Activated naive CD4-positive, alpha-beta T cell treated with anti-CD3 and anti-CD28 coated beads for 36 hours (primary cell): ENCODE measurements around the gene CYBC1. TPM values are rescaled to one million over a fixed set of nuclear protein-coding genes. Genes with fewer than 3 reads are reported as not detected.
A peak's percentile ranks its signal among the peaks of the same experiment; 100 is the strongest.
"Not testable (repeated sequence)": the region's sequence is repeated elsewhere in the genome, so short reads cannot be mapped to it uniquely, and the experiment has no call there.

Experiments
- CTCF ChIA-PET: fragments of 350-600 bp; sonication (Branson Sonifier 250); formaldehyde crosslinking; loops from one replicate; lab custom pipeline; 2021; ENCODE audit warnings: antibody characterized with exemption; lab: Charles Lee
- DNase-seq: peaks from one replicate; pipeline ENCODE4 v3.0.0-alpha.2; 2020
- H3K27ac Mint-ChIP-seq: one replicate; pipeline ENCODE4 v1.8.0; 2021; ENCODE audit warnings: mild to moderate bottlenecking, mixed read lengths
- H3K27me3 Mint-ChIP-seq: one replicate; pipeline ENCODE4 v1.8.0; 2021; ENCODE audit warnings: low read depth, mixed read lengths
- H3K36me3 Mint-ChIP-seq: one replicate; pipeline ENCODE4 v1.8.0; 2021; ENCODE audit warnings: low read depth, mixed read lengths
- H3K4me1 Mint-ChIP-seq: one replicate; pipeline ENCODE4 v1.8.0; 2021; ENCODE audit warnings: low read depth, mixed read lengths
- H3K4me3 Mint-ChIP-seq: one replicate; pipeline ENCODE4 v1.8.0; 2021; ENCODE audit warnings: mild to moderate bottlenecking, moderate library complexity, mixed read lengths
- H3K9me3 Mint-ChIP-seq: one replicate; pipeline ENCODE4 v1.8.0; 2021; ENCODE audit warnings: mixed read lengths
- intact Hi-C: fragments of 100-400 bp; cut with micrococcal nuclease; formaldehyde crosslinking; loops from one replicate; pipeline ENCODE4 v1.15.1; 2023
- total RNA-seq, 2 experiments: library from RNA; stranded (reverse); gene quantifications; one replicate each; pipeline ENCODE4 v1.2.3, GENCODE V29; 2021

Gene CYBC1
- total RNA-seq, 2 experiments from 2014 or later = 292 to 294 TPM

- intact Hi-C loops = loop anchor here (1.0 to 2.0 kb wide), 7 partner anchors 8 to 585 kb away; partner anchors contain the start of genes CYBC1, FN3KRP, FOXK2 and HEXD
- CTCF ChIA-PET = interaction anchor here (0.5 to 1.4 kb wide), 4 partner anchors 34 to 577 kb away, joined by 3 to 5 read pairs (median 3); no protein-coding TSS in a partner anchor
- peak overlapping the region; percentile 97 for H3K27ac Mint-ChIP-seq
- H3K36me3 Mint-ChIP-seq = peaks cover 12% of the 10 kb centered on the region
- H3K27me3 Mint-ChIP-seq = no peaks in the 10 kb centered on the region
- DNase-seq = peak; percentile 93
- H3K4me1 Mint-ChIP-seq = peaks cover 25% of the 10 kb centered on the region
- H3K4me3 Mint-ChIP-seq = peak overlapping the region; percentile 78
- H3K9me3 Mint-ChIP-seq = peaks cover 3% of the 10 kb centered on the region
These were observed 7.3 kb upstream of the CYBC1 start for GRCh38 chr17:82457929-82458178.

DNA sequence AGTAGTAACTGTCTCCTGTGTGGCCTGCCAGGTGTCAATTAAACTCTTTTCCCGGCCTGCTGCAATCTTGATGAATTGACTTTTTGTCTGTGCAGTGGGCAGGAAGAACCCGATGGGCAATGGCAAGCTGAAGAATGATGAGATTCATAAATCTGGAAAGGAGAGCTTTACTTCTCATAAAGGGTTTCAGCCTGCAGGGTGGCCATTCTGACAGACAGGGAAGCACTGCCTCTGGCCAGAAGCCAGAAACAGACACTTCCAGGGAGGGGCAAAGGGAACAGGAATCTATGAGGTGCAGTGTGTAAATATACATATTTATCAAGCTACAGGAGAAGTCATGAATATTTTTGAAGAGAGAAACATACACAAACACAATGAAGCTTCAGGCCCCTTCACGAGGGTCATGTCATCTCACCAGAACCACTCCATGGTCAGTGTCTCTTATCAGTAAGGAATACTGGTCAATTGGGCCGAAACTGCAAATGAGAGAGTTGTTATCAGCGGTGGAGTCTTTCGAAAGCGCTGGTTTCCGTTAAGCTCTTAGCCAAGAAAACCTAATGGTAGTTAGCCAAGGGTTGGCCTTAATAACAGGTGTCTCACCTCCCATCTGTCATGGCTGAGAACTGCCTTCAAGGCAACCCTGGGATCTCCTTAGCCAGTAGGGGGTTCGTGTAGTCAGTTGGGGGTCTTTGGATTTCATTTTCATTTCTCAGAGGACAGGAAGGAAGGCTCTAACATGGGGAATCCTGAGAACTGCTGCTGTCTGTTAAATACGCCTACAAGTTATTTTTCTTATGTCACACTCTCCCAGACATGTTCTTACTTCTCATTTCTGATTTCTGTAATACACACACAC lies 6.7 kb upstream of the CYBC1 start:
- Mint-ChIP-seq H3K36me3 (peaks cover 11% of the 10 kb centered on the region), H3K4me3 (peak overlapping the region; percentile 78), H3K4me1 (peaks cover 28% of the 10 kb centered on the region), H3K27ac (peak overlapping the region; percentile 97), H3K9me3 (peaks cover 3% of the 10 kb centered on the region), H3K27me3 (no peaks in the 10 kb centered on the region)
- CTCF ChIA-PET = interaction anchor here (0.8 to 1.4 kb wide), 3 partner anchors 33 to 93 kb away, joined by 3 to 5 read pairs (median 3); no protein-coding TSS in a partner anchor
- intact Hi-C loops = no loop called here
- no peak for DNase-seq

DNA sequence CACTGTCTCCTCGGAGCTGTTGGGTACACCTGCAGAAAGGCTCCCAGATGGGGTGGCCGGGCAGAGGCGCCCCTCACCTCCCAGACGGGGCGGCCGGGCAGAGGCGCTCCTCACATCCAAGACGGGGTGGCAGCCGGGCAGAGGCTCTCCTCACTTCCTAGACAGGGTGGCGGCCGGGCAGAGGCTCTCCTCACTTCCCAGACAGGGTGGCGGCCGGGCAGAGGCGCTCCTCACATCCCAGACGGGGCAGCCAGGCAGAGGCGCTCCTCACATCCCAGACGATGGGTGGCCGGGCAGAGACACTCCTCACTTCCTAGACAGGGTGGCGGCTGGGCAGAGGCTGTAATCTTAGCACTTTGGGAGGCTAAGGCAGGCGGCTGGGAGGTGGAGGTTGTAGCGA lies 3.2 kb upstream of the CYBC1 start:
- H3K27ac Mint-ChIP-seq, CTCF ChIA-PET, H3K4me3 Mint-ChIP-seq, DNase-seq, intact Hi-C loops, H3K9me3 Mint-ChIP-seq, H3K27me3 Mint-ChIP-seq: not testable (repeated sequence)
- Mint-ChIP-seq H3K4me1 (peaks cover 39% of the 10 kb centered on the region), H3K36me3 (peaks cover 21% of the 10 kb centered on the region)

DNA sequence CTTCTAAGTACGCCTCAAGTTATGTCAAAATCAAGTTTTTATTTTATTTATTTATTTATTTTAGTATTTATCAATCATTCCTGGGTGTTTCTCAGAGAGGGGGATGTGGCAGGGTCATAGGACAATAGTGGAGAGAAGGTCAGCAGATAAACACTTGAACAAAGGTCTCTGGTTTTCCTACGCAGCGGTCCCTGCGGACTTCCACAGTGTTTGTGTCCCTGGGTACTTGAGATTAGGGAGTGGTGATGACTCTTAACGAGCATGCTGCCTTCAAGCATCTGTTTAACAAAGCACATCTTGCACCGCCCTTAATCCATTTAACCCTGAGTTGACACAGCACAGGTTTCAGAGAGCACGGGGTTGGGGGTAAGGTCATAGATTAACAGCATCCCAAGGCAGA lies 2.6 kb upstream of the CYBC1 start:
- H3K27me3 Mint-ChIP-seq, H3K9me3 Mint-ChIP-seq, H3K4me3 Mint-ChIP-seq, intact Hi-C loops, CTCF ChIA-PET, DNase-seq: not testable (repeated sequence)
- Mint-ChIP-seq H3K36me3 (peaks cover 21% of the 10 kb centered on the region), H3K27ac (peak overlapping the region; percentile 99), H3K4me1 (peaks cover 39% of the 10 kb centered on the region)

- H3K4me1 Mint-ChIP-seq = peaks cover 37% of the 10 kb centered on the region
- CTCF ChIA-PET = no interaction called here
- DNase-seq = no peak
- peak overlapping the region; percentile 17 for H3K4me3 Mint-ChIP-seq
- H3K9me3 Mint-ChIP-seq = peaks cover 3% of the 10 kb centered on the region
- peaks cover 23% of the 10 kb centered on the region for H3K36me3 Mint-ChIP-seq
- peak overlapping the region; percentile 99 for H3K27ac Mint-ChIP-seq
- H3K27me3 Mint-ChIP-seq = no peaks in the 10 kb centered on the region
- intact Hi-C loops = no loop called here
These were observed 1.6 kb upstream of the CYBC1 start for GRCh38 chr17:82452162-82452561.

DNA sequence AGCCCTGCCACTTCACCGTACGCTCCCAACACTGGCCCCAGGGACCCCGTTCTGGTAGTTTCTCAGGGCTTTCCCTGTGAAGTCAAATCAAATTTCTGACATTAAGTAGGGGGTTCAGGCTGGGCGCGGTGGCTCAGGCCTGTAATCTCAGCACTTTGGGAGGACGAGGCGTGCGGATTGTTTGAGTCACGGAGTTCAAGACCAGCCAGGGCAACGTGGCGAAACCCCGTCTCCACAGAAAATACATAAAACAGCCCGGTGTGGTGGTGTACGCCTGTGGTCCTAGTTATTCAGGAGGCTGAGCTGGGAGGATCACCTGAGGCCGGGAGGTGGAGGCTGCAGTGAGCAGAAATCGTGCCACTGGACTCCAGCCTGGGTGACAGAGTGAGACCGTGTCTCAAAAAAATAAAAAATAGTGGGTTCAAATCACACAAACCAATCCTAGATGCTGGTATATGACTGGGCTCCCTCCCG lies 632 bp downstream of the CYBC1 start:
- CTCF ChIA-PET = interaction anchor here (0.6 to 1.7 kb wide), 6 partner anchors 22 to 842 kb away, joined by 3 to 5 read pairs (median 4); no protein-coding TSS in a partner anchor
- peak; percentile 74 for DNase-seq
- peaks cover 36% of the 10 kb centered on the region for H3K36me3 Mint-ChIP-seq
- peak overlapping the region; percentile 99 for H3K27ac Mint-ChIP-seq
- H3K4me1 Mint-ChIP-seq = peaks cover 41% of the 10 kb centered on the region
- H3K4me3 Mint-ChIP-seq = peak overlapping the region; percentile 94
- H3K9me3 Mint-ChIP-seq = peaks cover 3% of the 10 kb centered on the region
- intact Hi-C loops = loop anchor here (1.0 to 2.0 kb wide), 5 partner anchors 8 to 198 kb away; partner anchors contain the start of genes FOXK2, HEXD, NARF and OGFOD3
- no peaks in the 10 kb centered on the region for H3K27me3 Mint-ChIP-seq

GRCh38 chr17:82449131-82449882 lies 1.2 kb downstream of the CYBC1 start:
- intact Hi-C loops = loop anchor here (1.0 kb wide), 1 partner anchor 31 kb away; the partner anchor contains the start of genes HEXD and OGFOD3
- H3K9me3 Mint-ChIP-seq = peaks cover 3% of the 10 kb centered on the region
- peak overlapping the region; percentile 99 for H3K27ac Mint-ChIP-seq
- CTCF ChIA-PET = interaction anchor here (0.6 to 1.7 kb wide), 6 partner anchors 22 to 842 kb away, joined by 3 to 5 read pairs (median 4); no protein-coding TSS in a partner anchor
- peaks cover 36% of the 10 kb centered on the region for H3K36me3 Mint-ChIP-seq
- peak; percentile 87 for DNase-seq
- no peaks in the 10 kb centered on the region for H3K27me3 Mint-ChIP-seq
- H3K4me3 Mint-ChIP-seq = peak overlapping the region; percentile 94
- peaks cover 41% of the 10 kb centered on the region for H3K4me1 Mint-ChIP-seq

DNA sequence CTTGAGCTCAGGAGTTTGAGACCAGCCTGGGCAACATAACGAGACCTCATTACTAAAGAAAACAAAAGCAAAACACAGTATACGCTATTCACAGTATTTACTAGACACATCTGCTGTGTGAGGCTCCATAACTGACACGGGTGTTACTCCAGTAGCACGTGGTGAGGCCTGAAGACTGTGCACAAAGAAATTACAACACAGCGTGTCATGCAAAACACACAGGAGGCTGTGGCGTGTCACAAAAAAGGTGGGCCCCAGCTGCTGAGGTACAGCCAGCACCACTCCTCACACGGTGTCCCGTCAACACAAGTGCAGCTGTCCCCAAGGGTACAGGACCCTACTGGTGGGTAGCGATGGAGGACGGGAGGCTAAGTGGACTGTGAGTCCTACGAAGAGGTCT lies 2.7 kb downstream of the CYBC1 start:
- peaks cover 40% of the 10 kb centered on the region for H3K36me3 Mint-ChIP-seq
- peak overlapping the region; percentile 83 for H3K27ac Mint-ChIP-seq
- H3K27me3 Mint-ChIP-seq = no peaks in the 10 kb centered on the region
- no peak overlapping the region for H3K4me3 Mint-ChIP-seq
- CTCF ChIA-PET = interaction anchor here (0.6 to 1.9 kb wide), 3 partner anchors 33 to 95 kb away, joined by 4 to 5 read pairs (median 5); no protein-coding TSS in a partner anchor
- peaks cover 41% of the 10 kb centered on the region for H3K4me1 Mint-ChIP-seq
- intact Hi-C loops = no loop called here
- DNase-seq = no peak
- no peaks in the 10 kb centered on the region for H3K9me3 Mint-ChIP-seq

DNA sequence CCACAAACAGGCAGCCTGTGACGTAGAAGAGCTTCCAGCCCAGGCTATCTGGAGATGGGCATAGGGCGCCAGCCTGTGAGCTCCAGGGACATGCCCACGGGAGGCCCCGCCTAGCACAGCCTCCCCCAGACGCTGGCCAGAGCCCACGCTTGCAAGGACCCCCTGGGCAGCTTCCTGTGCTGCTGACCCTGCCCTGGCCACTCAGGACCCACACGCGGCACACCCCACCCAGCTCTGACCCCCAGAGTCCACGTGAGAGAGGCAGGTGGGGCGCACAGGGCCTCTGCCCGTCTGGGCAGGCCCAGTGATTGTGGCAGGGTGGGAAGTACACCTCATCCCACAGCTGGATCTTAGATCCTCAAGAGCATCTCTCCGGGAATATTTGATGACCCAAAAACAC lies 3.9 kb downstream of the CYBC1 start:
- Mint-ChIP-seq H3K27ac (peak overlapping the region; percentile 56), H3K4me3 (peak overlapping the region; percentile 39), H3K36me3 (peaks cover 40% of the 10 kb centered on the region), H3K9me3 (no peaks in the 10 kb centered on the region), H3K4me1 (peaks cover 32% of the 10 kb centered on the region), H3K27me3 (no peaks in the 10 kb centered on the region)
- CTCF ChIA-PET = interaction anchor here (1.9 kb wide), 1 partner anchor 94 kb away, joined by 5 read pairs; no protein-coding TSS in a partner anchor
- intact Hi-C loops = no loop called here
- no peak for DNase-seq

DNA sequence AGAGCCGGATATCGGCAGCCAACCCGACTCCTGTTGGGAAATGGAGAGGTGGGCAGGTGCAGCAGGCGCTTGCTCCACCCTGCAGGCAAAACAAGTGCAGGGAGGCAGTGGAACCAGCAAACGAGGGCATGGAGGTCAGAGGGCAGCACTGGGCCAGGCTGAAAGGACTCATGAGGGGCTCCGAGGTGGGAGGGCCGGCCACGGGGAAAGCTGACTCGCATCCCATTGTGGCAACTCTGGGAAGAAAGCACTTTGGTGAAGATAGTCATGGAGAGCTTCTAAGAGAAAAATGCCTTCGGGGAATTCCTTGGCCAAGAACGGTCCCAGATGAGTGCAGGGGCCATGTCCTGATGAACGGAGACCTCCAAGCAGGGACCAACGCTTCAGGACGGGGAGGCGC lies 4.4 kb downstream of the CYBC1 start:
- intact Hi-C loops = no loop called here
- peak overlapping the region; percentile 56 for H3K27ac Mint-ChIP-seq
- peaks cover 27% of the 10 kb centered on the region for H3K4me1 Mint-ChIP-seq
- H3K27me3 Mint-ChIP-seq = no peaks in the 10 kb centered on the region
- CTCF ChIA-PET = interaction anchor here (1.9 kb wide), 1 partner anchor 94 kb away, joined by 5 read pairs; no protein-coding TSS in a partner anchor
- no peak overlapping the region for H3K4me3 Mint-ChIP-seq
- no peak for DNase-seq
- H3K9me3 Mint-ChIP-seq = no peaks in the 10 kb centered on the region
- H3K36me3 Mint-ChIP-seq = peaks cover 40% of the 10 kb centered on the region

GRCh38 chr17:82445542-82445941 lies 5.0 kb downstream of the CYBC1 start:
- H3K4me1 Mint-ChIP-seq = peaks cover 25% of the 10 kb centered on the region
- H3K27me3 Mint-ChIP-seq = no peaks in the 10 kb centered on the region
- H3K36me3 Mint-ChIP-seq = peaks cover 40% of the 10 kb centered on the region
- DNase-seq = no peak
- intact Hi-C loops = no loop called here
- CTCF ChIA-PET = no interaction called here
- no peak overlapping the region for H3K4me3 Mint-ChIP-seq
- no peaks in the 10 kb centered on the region for H3K9me3 Mint-ChIP-seq
- no peak overlapping the region for H3K27ac Mint-ChIP-seq

DNA sequence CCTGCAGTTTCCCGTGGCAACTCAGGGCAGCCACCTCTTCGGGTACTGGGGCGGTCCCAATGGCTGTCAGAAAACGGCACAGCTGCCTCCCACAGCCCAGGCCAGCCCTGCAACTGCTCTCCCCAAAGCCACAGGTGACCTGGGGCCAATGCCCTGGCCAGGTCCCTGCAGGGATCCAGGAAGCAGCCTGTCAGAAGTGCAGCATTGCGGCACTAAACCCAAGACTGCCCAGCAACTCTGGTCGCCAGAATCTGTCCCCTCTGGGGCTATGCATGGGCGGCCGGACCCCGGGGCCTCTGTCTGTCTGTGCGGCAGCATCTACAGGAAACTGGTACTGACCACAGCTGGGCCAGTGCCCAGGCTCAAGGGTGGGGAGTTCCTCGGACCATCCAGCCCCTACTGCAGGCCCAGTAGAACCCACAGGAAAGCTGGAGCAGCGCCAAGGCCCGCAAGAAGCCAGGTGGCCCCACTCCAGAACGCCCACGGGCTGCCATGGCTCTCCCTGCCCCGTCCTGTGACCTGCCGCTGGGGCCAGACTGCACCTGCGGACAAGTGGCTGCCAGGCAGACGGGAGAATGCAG lies 5.5 kb downstream of the CYBC1 start:
- intact Hi-C loops = no loop called here
- Mint-ChIP-seq H3K36me3 (peaks cover 40% of the 10 kb centered on the region), H3K4me1 (peaks cover 26% of the 10 kb centered on the region), H3K27ac (no peak overlapping the region), H3K27me3 (no peaks in the 10 kb centered on the region), H3K9me3 (no peaks in the 10 kb centered on the region), H3K4me3 (no peak overlapping the region)
- DNase-seq = no peak
- CTCF ChIA-PET = no interaction called here
